Dermis blood vessel endothelial cell (primary cell): ENCODE results near the gene ZC2HC1C. TPM values are rescaled to one million over a fixed set of nuclear protein-coding genes. Genes with fewer than 3 reads are reported as not detected.
A peak's percentile ranks its signal among the peaks of the same experiment; 100 is the strongest.
"Not testable (repeated sequence)": the region's sequence is repeated elsewhere in the genome, so short reads cannot be mapped to it uniquely, and the experiment has no call there.

ENCODE experiments used
- DNase-seq: peaks from one replicate; pipeline ENCODE4 v3.0.0; 2010
- total RNA-seq: library from RNA; depleted of rRNA; stranded (reverse); fragments of >200 nt; gene quantifications from 2 replicates; pipeline ENCODE4 v1.2.3, GENCODE V29; 2014

ZC2HC1C gene
- total RNA-seq, 1 donor from 2014 or later, result 0.34 TPM

DNA sequence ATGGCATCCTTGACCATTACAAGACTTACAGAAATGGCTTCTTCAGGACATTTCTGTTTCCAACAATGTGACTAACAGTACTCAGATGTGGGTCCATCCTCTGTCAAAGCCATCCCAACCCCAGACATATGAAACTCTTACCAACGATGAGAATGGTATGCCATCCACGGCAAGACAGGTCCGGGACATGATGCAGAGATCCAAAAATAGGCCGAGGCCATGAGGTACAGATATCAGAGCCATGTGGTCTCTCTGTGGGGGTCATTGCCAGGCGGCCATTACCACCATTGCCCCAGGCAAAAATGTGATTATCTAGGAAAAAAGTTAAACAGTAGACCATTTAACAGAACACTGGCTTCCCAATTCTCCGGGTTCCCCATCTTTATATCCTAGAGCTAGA is 27.5 kb downstream of the ZC2HC1C start:
- no peak for DNase-seq

DNA sequence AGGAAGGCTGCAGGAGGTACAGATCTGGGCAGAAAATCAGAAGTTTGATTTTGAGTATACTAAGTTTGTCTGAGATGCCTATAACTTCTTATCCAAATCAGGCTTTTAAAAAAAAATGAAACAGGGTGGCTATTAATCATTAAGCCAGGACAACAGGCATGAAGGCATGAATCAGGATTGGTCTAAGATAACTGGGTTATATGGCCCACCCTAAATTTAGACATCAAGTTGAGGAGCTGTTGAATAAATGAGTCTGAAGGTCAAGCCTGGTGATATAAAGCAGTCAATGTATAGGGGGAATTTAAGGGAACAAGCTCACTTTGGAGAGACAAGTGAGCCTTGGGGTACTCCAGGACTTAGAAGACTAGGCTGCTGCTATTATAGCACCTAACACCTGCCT is 28.8 kb downstream of the ZC2HC1C start:
- DNase-seq, result no peak

DNA sequence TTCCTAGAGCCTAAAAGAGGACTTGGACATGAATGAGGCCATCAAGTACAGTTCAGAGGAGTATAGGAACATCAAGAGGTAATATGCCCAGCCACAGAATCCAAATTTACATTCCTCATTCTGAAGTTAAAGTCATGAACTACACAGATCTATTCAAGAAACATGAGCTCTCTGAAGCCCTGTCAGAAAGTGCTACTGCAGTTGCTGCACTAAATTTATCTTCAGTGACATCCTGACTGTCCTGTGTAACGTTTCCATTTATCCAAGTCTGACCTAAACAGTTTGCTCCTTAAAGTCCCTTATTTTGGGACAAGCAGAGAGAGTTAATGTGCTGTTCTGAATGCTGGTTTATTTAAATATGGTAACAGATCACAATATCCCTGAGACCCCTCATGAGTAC is 29.2 kb downstream of the ZC2HC1C start:
- no peak for DNase-seq

DNA sequence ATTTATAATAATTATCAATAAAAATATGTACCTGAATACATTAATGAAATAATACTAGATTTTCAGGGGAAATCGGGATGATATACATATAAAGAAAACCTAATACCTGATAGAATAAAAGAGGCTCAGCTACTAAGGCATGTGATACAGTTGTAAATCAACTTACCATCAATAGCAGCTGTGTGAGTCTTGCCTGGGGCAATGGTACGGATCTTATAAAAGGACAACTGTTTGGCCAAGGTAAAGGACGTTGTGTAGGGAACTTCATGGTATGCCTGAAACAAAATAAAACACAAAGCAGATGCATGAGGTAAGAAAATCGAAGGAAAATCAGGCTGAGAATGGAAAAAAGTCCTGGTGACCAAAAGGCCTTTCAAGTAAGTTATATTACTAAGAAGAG is 32.0 kb downstream of the ZC2HC1C start:
- DNase-seq, result no peak

DNA sequence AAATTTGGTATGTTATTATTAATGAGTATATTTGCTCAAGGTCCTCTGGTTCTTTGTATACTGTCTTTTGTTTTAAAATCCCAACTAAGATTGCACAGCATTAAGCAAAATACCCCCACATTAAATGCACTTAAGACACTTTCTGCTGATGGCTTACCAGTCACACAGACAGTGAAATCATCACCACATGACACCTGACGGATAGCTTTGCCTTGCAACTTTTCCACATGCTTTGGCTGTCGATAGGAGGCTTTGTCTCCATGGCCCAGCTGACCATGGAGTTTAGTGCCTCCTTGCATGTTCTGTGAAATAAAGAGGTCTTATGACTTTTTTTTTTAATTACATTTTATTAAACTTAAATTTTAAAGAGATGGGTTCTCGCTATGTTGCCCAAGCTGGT is 37.7 kb downstream of the ZC2HC1C start:
- DNase-seq, result no peak

DNA sequence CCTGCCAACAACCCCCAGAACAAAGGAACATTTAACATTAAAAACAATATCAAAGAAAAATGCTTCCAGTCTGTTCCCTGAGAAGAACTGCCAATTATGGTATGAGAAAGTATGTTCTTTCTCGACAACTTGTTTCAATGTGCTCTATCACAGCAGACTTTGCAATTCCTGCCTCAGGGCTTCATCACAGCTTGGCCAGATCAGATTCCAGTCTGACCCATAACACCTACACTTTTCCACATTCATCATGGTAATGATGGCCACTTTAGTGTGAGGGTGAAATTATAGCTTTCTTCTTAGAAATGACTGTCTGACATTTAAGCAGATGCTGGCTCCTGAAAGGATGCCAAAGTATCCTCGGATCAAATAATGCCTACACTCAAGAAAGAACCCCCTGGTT is 40.4 kb downstream of the ZC2HC1C start:
- no peak for DNase-seq

DNA sequence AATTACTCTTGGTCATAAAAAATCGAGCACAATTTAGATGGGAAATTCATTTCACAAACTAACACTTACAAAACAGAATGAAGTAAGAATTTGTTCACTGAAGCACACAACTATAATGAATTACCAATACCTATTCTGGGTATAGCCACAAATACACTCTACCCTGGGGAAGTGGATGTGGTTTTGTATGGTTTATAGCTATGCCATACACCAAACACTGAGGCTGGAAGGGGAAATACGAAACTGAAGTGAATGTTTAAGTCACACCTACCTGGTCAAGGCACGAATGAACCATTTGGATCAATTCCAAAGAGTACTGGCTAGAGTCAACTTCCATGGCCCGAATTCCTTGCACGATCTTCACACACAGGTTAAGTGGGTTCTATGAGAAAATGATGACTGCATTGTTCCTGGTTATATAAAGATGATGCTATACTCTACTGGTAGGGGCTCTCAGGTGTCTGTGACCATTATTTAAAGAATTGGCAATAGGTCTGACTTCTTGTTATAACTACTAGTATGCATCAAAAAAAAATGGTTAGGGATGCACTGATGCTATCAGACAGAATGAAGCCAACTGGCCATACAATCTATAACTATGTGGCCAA is 44.6 kb downstream of the ZC2HC1C start:
- no peak for DNase-seq

DNA sequence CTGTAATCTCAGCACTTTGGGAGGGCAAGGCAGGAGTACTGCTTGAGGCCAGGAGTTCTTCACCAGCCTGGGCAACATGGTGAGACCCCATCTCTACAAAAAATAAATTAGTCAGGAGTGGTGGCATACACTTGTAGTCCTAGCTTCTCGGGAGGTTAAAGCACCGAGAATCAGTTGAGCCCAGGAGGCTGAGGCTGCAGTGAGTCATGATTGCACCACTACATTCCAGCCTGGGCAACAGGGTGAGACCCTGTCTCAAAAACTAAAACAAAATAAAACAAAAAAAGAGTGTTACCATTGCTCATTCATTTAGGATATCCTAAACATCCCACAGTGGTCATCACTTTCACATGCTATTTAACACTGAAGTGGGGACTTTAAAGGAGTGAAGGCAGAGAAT is 49.6 kb downstream of the ZC2HC1C start:
- DNase-seq, result no peak

DNA sequence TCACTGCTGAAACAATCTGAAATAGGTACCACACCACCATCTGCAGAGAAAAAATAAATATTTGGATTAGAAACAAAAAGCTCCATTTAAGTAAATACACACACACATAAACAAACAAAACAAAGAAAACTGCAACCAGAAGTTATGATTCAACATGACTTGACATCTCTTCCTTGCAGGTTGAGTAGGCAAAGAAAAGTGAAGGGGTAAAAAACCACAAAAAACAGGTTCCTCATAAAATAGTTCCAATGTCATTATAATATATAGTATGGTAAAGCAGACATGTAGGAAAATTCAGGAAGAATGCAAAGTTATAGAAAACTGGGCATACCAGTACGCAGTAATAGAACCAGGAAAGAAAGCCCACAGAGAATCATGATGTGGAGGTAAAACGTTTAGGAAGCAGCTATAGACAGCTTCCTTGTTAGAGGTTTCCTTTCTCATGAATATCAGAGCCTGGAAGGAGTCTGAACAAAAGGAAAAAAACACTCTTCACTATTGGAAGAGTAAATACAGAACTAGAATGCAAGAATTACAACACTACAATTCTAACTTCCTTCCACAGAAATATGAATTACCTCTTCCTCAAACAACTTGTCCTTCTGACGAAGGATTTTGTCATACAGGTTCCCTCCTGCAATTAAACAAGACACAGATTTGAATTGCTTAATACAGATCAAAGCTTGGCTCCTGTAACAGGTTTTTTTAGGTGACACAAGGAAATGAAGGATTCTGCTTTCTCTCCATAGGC is 51.3 kb downstream of the ZC2HC1C start:
- DNase-seq, result no peak

DNA sequence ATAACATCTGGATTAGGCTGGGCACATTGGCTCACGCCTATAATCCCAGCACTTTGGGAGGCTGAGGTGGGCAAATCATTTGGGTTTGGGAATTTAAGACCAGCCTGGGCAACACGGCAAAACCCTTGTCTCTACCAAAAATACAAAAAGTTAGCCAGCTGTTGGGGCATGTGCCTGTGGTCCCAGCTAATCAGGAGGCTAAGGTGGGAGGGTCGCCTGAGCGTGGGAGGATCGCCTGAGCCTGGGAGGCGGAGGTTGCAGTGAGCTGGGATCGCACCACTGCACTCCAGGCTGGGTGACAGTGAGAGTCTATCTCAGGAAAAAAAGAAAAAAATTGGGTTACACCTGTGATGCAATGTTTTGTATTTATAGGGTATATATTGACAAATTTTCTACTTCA is 52.1 kb downstream of the ZC2HC1C start:
- no peak for DNase-seq

DNA sequence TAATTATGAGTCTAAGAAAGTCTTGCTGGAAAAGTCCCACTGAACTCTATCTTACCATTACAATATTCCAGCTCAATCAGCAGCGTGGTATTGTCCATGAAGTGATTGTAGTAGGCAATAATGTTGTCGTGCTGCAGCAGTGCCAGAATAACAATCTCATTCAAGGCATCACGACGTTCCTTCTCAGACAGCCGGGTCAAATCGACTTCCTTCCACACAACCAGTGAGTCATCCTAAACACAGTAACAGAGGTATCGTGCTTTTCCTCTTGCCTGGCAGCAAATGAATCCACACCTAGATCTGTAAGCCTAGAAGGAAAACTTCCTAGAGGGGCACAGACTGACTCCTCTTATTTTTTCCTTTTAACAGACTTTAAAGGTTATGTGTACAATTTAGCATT is 54.5 kb downstream of the ZC2HC1C start:
- peak; percentile 99 for DNase-seq

DNA sequence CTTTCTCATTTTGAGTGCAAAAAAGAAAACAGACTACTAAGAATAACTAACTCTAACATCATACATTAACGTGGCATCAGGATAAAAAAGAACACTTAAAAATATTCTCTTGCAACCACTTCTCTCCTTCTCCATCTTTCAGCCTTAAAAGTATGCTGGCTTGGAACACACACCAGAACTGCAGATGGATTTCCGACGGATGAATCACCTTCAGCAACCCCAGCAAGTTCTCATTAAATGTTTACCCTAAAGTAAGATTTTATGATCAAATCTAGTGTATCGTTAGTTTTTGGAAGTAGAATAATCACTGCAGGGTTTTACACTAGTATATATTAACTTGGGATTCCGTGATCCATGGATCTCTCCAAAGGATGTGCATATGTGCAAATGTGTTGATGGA is 56.2 kb downstream of the ZC2HC1C start:
- DNase-seq, result peak; percentile 62

DNA sequence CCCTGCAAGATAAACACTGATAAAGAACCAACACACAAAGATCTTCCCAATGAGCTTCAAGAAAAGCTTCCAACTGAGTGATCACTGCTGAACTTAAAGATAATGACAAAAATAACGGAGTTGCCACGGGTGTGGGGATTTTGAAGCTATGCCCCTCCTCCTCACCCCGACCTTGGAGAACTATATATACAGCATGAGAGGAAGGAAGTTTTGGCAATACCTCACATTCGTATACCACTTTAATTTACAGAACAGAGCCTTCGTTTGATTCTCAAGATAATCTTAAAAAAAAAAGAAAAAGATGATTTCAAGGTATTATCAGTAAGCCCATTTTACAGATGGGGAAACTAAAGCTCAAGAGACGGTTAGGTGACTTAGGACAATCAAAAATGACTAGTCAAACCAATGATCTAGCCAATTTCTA is 56.7 kb downstream of the ZC2HC1C start:
- peak; percentile 31 for DNase-seq

DNA sequence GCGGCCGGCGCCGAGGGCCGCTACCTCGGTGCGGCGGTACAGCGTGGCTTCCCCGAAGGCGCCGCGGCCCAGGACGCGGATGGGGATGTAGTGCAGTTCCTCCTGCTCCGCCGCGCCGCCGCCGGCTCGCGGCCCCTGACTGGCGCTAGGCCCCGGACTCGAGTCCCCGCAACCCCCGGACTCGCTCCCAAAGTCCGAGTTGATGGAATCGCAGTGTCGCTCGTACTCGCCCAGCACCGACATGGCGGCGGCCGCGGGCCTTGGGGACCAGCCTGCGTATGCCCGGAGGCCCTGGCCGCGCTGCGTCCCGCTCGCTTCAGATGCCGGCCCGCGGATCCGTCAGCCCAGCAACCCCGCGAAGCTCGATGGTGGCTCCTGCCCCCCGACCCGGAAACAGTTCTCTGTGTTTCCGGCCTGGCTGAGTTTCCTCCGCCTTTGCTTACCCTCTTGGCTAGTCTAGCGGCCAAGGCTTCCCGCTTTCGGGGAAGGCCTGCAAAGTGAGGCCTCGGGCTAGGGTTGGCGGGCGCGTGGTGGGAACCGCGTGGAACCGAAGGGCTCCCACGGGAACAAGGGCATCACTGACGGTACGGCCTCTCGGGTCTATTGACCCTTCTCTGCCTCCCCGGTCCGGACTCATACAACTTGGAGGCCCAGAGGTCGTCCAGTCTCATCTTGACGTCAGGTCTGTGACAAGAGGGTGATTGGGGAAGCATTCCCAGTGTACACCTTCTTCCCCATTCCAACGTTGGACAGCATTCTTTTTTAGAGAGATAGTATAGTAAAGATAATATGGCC is 57.4 kb downstream of the ZC2HC1C start, which contains the start of gene NEK9:
NEK9 (minus strand) TSS at position 370 of the 795 bp plus-strand sequence; CDS start at position 243, 127 bp downstream.
- DNase-seq, result peak; percentile 81

DNA sequence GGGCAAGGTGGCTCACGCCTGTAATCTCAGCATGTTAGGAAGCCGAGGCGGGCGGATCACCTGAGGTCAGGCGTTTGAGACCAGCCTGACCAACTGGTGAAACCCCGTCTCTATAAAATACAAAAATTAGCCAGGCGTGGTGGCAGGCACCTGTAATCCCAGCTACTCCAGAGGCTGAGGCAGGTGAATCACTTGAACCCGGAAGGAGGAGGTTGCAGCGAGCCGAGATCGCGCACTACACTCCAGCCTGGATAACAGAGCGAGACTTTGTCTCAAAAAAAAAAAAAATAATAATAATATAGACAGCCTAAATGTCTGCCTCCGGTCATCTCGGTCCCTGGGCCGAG is 58.0 kb downstream of the ZC2HC1C start:
- not testable (repeated sequence) for DNase-seq

DNA sequence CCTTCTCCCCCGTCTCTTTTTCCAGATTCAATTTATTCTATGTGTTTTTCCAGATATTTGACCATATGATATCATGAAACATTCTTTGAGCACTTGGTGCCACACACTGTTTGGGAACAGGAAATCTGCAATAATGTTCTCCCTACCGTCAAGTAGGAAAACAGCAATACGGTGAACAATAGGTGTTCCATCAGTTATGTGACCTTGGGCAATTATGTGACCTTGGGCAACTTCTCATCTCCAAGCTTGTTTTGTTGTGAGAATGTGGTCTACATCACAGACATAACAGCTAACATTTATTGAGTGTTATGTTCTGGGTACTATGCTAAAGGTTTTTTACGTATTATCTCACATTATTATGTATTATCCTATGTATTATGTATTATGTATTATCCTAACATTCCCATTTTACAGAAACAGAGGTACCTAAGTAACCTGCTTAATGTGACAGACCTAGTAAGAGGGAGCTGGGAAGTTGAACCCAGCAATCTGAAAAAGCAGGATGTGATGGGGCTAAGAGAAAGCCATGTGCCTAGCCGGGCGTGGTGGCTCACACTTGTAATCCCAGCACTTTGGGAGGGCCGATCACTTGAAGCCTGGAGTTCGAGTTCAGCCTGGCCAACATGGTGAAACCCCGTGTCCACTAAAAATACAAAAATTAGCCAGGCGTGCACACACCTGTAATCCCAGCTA is 58.6 kb downstream of the ZC2HC1C start:
- peak; percentile 92 for DNase-seq

DNA sequence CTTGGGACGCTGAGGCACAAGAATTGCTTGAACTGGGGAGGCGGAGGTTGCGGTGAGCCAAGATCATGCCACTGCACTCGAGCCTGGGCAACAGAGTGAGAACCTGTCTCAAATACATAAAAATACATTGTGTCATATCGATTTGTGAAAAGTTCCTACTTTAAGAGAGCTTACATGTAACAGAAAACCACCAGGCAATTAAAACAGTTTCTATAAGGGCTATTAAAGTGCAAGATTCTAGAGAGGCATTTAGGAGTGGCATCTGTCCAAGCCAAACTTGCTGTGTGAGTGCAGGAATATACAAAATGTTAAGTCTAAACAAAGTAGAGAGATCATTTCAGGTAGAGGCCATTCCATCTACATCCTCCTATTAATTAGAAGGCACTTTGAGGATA is 59.2 kb downstream of the ZC2HC1C start:
- no peak for DNase-seq

Other genes starting within 250 kb of the ZC2HC1C start
- not detected in 2 replicates for gene PROX2, start 193.5 kb upstream of the ZC2HC1C start, total RNA-seq
- 58.0 and 91.4 TPM in 2 replicates for gene DLST, start 187.7 kb upstream of the ZC2HC1C start, total RNA-seq
- gene RPS6KL1, start 146.4 kb upstream of the ZC2HC1C start, total RNA-seq, result 10.4 and 12.4 TPM in 2 replicates
- 126 and 252 TPM in 2 replicates for gene PGF, start 114.0 kb upstream of the ZC2HC1C start, total RNA-seq
- 85.6 and 134 TPM in 2 replicates for gene EIF2B2, start 66.7 kb upstream of the ZC2HC1C start, total RNA-seq
- gene MLH3, start 18.2 kb upstream of the ZC2HC1C start, total RNA-seq, result 17.7 and 18.7 TPM in 2 replicates
- gene ACYP1, start 5.6 kb upstream of the ZC2HC1C start, total RNA-seq, result 6.6 and 9.4 TPM in 2 replicates
- gene NEK9, start 57.4 kb downstream of the ZC2HC1C start, total RNA-seq, result 49.9 and 62.4 TPM in 2 replicates
- 271 and 313 TPM in 2 replicates for gene TMED10, start 107.0 kb downstream of the ZC2HC1C start, total RNA-seq
- 8.2 and 127 TPM in 2 replicates for gene FOS, start 209.2 kb downstream of the ZC2HC1C start, total RNA-seq